Smooth muscle cell (in vitro differentiated cells): ENCODE results near the gene CPSF3. TPM values are rescaled to one million over a fixed set of nuclear protein-coding genes. Genes with fewer than 3 reads are reported as not detected.
"Not testable (repeated sequence)": the region's sequence is repeated elsewhere in the genome, so short reads cannot be mapped to it uniquely, and the experiment has no call there.

Experiments
- DNase-seq: peaks from one replicate; lab custom pipeline; 2025; ENCODE audit not compliant: unreplicated experiment; lab: John Stamatoyannopoulos, UW
- H2AFZ ChIP-seq: fragments of 200-600 bp; sonication (generic); 2 replicates; pipeline ENCODE4 v1.6.0; 2016; ENCODE audit warnings: antibody characterized with exemption, low read depth, mild to moderate bottlenecking
- H3F3A ChIP-seq: fragments of 200-600 bp; sonication (generic); 2 replicates; pipeline ENCODE4 v1.6.0; 2017; ENCODE audit warnings: antibody characterized with exemption, low read depth
- H3K27ac ChIP-seq: fragments of 200-600 bp; sonication (generic); 2 replicates; pipeline ENCODE4 v1.5.1; 2016; ENCODE audit warnings: low read depth, mild to moderate bottlenecking
- H3K27me3 ChIP-seq: fragments of 200-600 bp; sonication (generic); 2 replicates; pipeline ENCODE4 v1.6.1; 2016; ENCODE audit warnings: low read depth, mild to moderate bottlenecking
- H3K36me3 ChIP-seq: fragments of 200-600 bp; sonication (generic); 2 replicates; pipeline ENCODE4 v1.5.1; 2016; ENCODE audit warnings: low read depth
- H3K4me1 ChIP-seq: fragments of 200-600 bp; sonication (generic); 2 replicates; pipeline ENCODE4 v1.5.1; 2016; ENCODE audit warnings: low read depth
- H3K4me2 ChIP-seq: fragments of 200-600 bp; sonication (generic); 2 replicates; pipeline ENCODE4 v1.6.0; 2016; ENCODE audit warnings: mild to moderate bottlenecking
- H3K4me3 ChIP-seq: fragments of 200-600 bp; sonication (generic); 2 replicates; pipeline ENCODE4 v1.5.1; 2016; ENCODE audit warnings: mild to moderate bottlenecking
- H3K79me2 ChIP-seq: fragments of 200-600 bp; sonication (generic); 2 replicates; pipeline ENCODE4 v1.6.0; 2016; ENCODE audit warnings: low read depth, mild to moderate bottlenecking
- H3K9ac ChIP-seq: fragments of 200-600 bp; sonication (generic); 2 replicates; pipeline ENCODE4 v1.6.0; 2016; ENCODE audit warnings: low read depth
- H3K9me3 ChIP-seq: fragments of 200-600 bp; sonication (generic); replicated peaks from 2 replicates; pipeline ENCODE4 v1.5.1; 2016; ENCODE audit warnings: low read depth
- H4K20me1 ChIP-seq: fragments of 200-600 bp; sonication (generic); 2 replicates; pipeline ENCODE4 v1.6.0; 2016; ENCODE audit warnings: low read depth
- WGBS: methylation state at CpG from one replicate; pipeline ENCODE4 v1.1.7; 2016; ENCODE audit warnings: low lambda C conversion rate; 5-methylcytosine and 5-hydroxymethylcytosine counted together
- polyA plus RNA-seq: library from polyadenylated mRNA; unstranded; fragments of >200 nt; fragmentation: Nextera tagmentation; extraction: Ambion mirVana; gene quantifications from 2 replicates; pipeline ENCODE4 v1.2.1, GENCODE V29; 2016
- total RNA-seq: library from RNA; depleted of rRNA; stranded (reverse); fragments of >200 nt; gene quantifications from 2 replicates; pipeline ENCODE4 v1.2.3, GENCODE V29; 2014
- TF ChIP-seq, protein P1 (sequence below): fragments of 200-600 bp; sonication (generic); IDR thresholded peaks from 2 replicates; pipeline ENCODE4 v1.5.1; 2017; ENCODE audit warnings: borderline replicate concordance, mild to moderate bottlenecking, antibody characterized with exemption; ENCODE audit not compliant: insufficient read depth, poor library complexity, severe bottlenecking

The CPSF3 gene
- total and polyA plus RNA-seq, 2 experiments from 2014 or later: 30.3 to 52.6 TPM

DNA sequence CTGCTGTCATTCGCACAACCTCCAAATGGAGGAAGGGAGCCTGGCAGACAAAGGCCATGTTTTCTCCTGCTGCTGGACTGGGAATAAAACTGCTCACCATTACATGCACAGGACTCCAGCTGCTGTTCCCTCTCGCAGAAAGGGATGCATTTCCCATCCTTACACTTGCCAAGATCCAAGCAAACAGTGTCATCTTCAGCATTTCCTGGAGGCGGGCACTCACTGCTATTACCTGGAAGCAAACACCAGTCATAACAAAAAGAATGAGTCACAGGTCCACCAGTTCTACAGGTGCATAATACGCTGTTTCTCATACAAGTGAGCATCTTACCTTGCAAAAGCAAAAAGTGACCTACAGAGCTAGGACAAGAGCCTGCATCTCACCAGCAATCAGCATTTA, 73.6 kb downstream of the CPSF3 start:
- H3K36me3 ChIP-seq: peaks cover 26% of the 10 kb centered on the region
- no peak overlapping the region for H3K27ac ChIP-seq
- no peak overlapping the region for H3K4me3 ChIP-seq
- peaks cover 14% of the 10 kb centered on the region for H4K20me1 ChIP-seq
- H3K79me2 ChIP-seq: no peaks in the 10 kb centered on the region
- H3K9me3 ChIP-seq: no peaks in the 10 kb centered on the region
- 93% methylated on average over 4 of the region's 4 CpGs for WGBS
- no peaks in the 10 kb centered on the region for H3K4me1 ChIP-seq
- H3K9ac ChIP-seq: no peak overlapping the region
- H3K4me2 ChIP-seq: no peak overlapping the region
- DNase-seq: no peak
- H3F3A ChIP-seq: peaks cover 3% of the 10 kb centered on the region
- H3K27me3 ChIP-seq: no peaks in the 10 kb centered on the region
- TF ChIP-seq, protein P1, sequence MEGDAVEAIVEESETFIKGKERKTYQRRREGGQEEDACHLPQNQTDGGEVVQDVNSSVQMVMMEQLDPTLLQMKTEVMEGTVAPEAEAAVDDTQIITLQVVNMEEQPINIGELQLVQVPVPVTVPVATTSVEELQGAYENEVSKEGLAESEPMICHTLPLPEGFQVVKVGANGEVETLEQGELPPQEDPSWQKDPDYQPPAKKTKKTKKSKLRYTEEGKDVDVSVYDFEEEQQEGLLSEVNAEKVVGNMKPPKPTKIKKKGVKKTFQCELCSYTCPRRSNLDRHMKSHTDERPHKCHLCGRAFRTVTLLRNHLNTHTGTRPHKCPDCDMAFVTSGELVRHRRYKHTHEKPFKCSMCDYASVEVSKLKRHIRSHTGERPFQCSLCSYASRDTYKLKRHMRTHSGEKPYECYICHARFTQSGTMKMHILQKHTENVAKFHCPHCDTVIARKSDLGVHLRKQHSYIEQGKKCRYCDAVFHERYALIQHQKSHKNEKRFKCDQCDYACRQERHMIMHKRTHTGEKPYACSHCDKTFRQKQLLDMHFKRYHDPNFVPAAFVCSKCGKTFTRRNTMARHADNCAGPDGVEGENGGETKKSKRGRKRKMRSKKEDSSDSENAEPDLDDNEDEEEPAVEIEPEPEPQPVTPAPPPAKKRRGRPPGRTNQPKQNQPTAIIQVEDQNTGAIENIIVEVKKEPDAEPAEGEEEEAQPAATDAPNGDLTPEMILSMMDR: no peak
- H2AFZ ChIP-seq: no peak overlapping the region

DNA sequence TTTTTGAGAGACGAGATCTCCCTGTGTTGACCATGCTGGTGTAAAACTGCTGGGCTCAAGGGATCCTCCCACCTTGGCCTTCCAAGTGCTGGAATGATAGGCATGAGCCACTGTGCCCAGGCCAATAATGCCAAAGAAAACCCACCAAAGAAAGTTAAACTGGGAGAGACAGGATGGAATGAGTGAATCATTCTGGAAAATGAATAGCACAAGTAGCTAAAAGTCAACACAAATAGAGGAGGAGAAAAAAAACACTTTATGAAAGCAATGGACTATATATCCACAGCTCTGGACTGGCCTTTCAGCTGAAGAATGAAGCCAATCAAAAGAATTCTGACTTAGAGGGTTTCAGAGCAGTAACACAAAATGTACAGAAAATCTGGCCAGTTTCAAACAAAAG, 74.8 kb downstream of the CPSF3 start:
- H3K4me2 ChIP-seq: no peak overlapping the region
- no peaks in the 10 kb centered on the region for H3K27me3 ChIP-seq
- peaks cover 14% of the 10 kb centered on the region for H4K20me1 ChIP-seq
- no peaks in the 10 kb centered on the region for H3K4me1 ChIP-seq
- H3K9ac ChIP-seq: no peak overlapping the region
- H3K9me3 ChIP-seq: no peaks in the 10 kb centered on the region
- H3K4me3 ChIP-seq: no peak overlapping the region
- no peak for DNase-seq
- peaks cover 2% of the 10 kb centered on the region for H3F3A ChIP-seq
- TF ChIP-seq, protein P1: no peak
- H2AFZ ChIP-seq: no peak overlapping the region
- 86% methylated on average over 1 of the region's 1 CpG for WGBS
- H3K79me2 ChIP-seq: no peaks in the 10 kb centered on the region
- H3K36me3 ChIP-seq: peaks cover 19% of the 10 kb centered on the region
- H3K27ac ChIP-seq: no peak overlapping the region

DNA sequence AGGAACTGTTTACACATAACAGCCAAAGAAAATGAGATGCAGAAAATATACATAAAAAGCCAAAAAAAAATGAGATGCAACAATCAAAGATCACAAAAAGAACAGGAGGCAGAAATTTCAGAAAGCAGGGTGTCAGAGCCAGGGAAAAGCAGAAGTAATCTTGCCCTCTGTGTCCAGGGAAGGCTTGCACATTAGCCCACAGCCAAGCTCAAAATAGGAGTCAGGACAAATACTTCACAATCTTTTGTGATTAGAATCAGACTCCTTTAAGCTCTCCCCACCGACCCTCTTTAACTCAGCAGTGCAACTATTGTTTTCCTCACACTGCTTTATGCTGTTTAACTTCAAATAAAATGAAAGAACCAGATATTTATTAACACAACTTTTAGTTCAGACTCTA, 85.5 kb downstream of the CPSF3 start:
- Histone ChIP-seq H3K9ac (no peak overlapping the region), H3K9me3 (no peaks in the 10 kb centered on the region), H3K4me1 (no peaks in the 10 kb centered on the region), H3K79me2 (no peaks in the 10 kb centered on the region), H3K4me2 (no peak overlapping the region), H4K20me1 (peaks cover 8% of the 10 kb centered on the region), H3K27me3 (no peaks in the 10 kb centered on the region), H3K27ac (no peak overlapping the region), H3K36me3 (peaks cover 3% of the 10 kb centered on the region), H3K4me3 (no peak overlapping the region), H3F3A (no peaks in the 10 kb centered on the region), H2AFZ (no peak overlapping the region)
- DNase-seq: no peak
- TF ChIP-seq, protein P1: no peak
- WGBS: 22% methylated on average over 1 of the region's 1 CpG

DNA sequence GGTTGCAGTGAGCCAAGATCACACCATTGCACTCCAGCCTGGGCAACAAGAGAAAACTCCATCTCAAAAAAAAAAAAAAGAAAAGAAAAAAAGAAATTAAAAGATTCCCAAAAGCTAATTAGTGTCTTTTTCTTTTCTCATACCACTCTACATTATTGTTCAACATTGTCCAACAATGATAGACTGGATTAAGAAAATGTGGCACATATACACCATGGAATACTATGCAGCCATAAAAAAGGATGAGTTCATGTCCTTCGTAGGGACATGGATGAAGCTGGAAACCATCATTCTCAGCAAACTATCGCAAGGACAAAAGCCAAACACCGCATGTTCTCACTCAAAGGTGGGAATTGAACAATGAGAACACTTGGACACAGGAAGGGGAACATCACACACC, 90.5 kb downstream of the CPSF3 start:
- not testable (repeated sequence) for H3K27me3 ChIP-seq, H3K27ac ChIP-seq, DNase-seq, H3K9me3 ChIP-seq, H3K9ac ChIP-seq, H3F3A ChIP-seq, H4K20me1 ChIP-seq, H3K4me2 ChIP-seq, H2AFZ ChIP-seq, H3K4me3 ChIP-seq, H3K36me3 ChIP-seq, H3K4me1 ChIP-seq, H3K79me2 ChIP-seq
- WGBS: 96% methylated on average over 3 of the region's 3 CpGs
